PC-3 (cell line): ENCODE results near the gene ZSWIM7.

ENCODE experiments used
- EZH2 ChIP-seq: fragments of 300-600 bp; sonication (generic); IDR thresholded peaks from one replicate; pipeline ENCODE4 v1.6.1; 2017; ENCODE audit warnings: antibody characterized with exemption, mild to moderate bottlenecking, low read length; ENCODE audit not compliant: unreplicated experiment
- EZH2phosphoT487 ChIP-seq: fragments of 300-600 bp; sonication (generic); IDR thresholded peaks from 2 replicates; pipeline ENCODE4 v1.6.1; 2018; ENCODE audit warnings: mild to moderate bottlenecking, antibody characterized with exemption, low read length, borderline replicate concordance
- TF ChIP-seq, protein P1 (sequence below): fragments of 300-600 bp; sonication (generic); conservative IDR thresholded peaks from 2 replicates; pipeline ENCODE4 v1.5.1; 2017; ENCODE audit warnings: antibody characterized with exemption, low read depth, mild to moderate bottlenecking, low read length

DNA sequence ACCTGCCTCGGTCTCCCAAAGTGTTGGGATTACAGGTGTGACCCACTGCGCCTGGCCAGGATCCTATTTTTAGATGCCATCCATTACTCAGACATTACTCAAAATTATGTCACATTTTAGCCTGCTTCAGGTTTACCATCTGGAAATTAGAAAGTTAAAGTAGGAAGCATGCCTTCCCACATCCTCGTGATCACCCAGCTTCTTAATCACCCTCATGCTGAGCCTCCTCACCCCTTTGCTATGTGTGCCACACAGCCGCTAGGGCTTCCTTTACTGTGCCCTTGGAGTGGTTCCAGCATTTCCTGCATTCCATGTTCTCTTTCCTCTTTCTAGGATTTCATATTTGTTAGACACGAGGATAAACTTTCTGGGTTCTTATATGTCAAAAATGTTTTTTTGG is 45.3 kb downstream of the ZSWIM7 start:
- TF ChIP-seq, protein P1, sequence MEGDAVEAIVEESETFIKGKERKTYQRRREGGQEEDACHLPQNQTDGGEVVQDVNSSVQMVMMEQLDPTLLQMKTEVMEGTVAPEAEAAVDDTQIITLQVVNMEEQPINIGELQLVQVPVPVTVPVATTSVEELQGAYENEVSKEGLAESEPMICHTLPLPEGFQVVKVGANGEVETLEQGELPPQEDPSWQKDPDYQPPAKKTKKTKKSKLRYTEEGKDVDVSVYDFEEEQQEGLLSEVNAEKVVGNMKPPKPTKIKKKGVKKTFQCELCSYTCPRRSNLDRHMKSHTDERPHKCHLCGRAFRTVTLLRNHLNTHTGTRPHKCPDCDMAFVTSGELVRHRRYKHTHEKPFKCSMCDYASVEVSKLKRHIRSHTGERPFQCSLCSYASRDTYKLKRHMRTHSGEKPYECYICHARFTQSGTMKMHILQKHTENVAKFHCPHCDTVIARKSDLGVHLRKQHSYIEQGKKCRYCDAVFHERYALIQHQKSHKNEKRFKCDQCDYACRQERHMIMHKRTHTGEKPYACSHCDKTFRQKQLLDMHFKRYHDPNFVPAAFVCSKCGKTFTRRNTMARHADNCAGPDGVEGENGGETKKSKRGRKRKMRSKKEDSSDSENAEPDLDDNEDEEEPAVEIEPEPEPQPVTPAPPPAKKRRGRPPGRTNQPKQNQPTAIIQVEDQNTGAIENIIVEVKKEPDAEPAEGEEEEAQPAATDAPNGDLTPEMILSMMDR: 0 out of 2 replicates have a peak, but pooled peaks have one; percentile 7
- no peak for TF ChIP-seq EZH2phosphoT487
- TF ChIP-seq EZH2: no peak
